GM12874 (cell line): ENCODE data around the gene KIF4A.

Experiments used
- CTCF ChIP-seq: IDR thresholded peaks from 2 replicates; pipeline ENCODE4 v1.5.1; 2011; ENCODE audit warnings: low read depth, mild to moderate bottlenecking, control low read depth, low read length, moderate library complexity; ENCODE audit not compliant: insufficient read depth

KIF4A gene

GRCh38 chrX:70439016-70439415, 149.1 kb downstream of the KIF4A start:
- no peak for TF ChIP-seq CTCF

- TF ChIP-seq CTCF: no peak
These were observed 152.3 kb downstream of the KIF4A start for GRCh38 chrX:70442224-70442623.

- no peak for TF ChIP-seq CTCF
These were observed 154.5 kb downstream of the KIF4A start, which contains the start of gene DLG3 for GRCh38 chrX:70444326-70444945. Gene DLG3, plus strand, starts transcription at chrX:70444835. Its CDS starts 367 bp downstream, at chrX:70445202.

GRCh38 chrX:70444946-70445656, 155.2 kb downstream of the KIF4A start:
- TF ChIP-seq CTCF: no peak

- no peak for TF ChIP-seq CTCF
These were observed 156.0 kb downstream of the KIF4A start for GRCh38 chrX:70445951-70446350.

GRCh38 chrX:70446380-70447350, 156.8 kb downstream of the KIF4A start:
- TF ChIP-seq CTCF: no peak

- TF ChIP-seq CTCF: no peak
These were observed 159.6 kb downstream of the KIF4A start for GRCh38 chrX:70449457-70449966.
